ENCODE data around the gene SPHKAP. TPM values are rescaled to one million over a fixed set of nuclear protein-coding genes. Genes with fewer than 3 reads are reported as not detected.
"Not testable (repeated sequence)": the region's sequence is repeated elsewhere in the genome, so short reads cannot be mapped to it uniquely, and the experiment has no call there.

SPHKAP gene
- not detected for polyA plus RNA-seq (2012; ENCODE audit: insufficient read depth, insufficient read length, low read depth)

- Histone ChIP-seq H3K27me3 (no peaks in the 10 kb centered on the region), H3K4me1 (no peaks in the 10 kb centered on the region), H3K9me3 (no peaks in the 10 kb centered on the region), H3K36me3 (no peaks in the 10 kb centered on the region), H3K4me3 (ENCODE audit: low read depth, low read length) (no peak within 1 kb of the TSS)
- TF ChIP-seq CTCF (IDR thresholded peaks at IDR 0.05; ENCODE audit: low read depth, low read length), result no peak
- no peak for DNase-seq
Observed at GRCh38 chr2:228181098-228182019, at the start of gene SPHKAP. TSS of gene SPHKAP (minus strand) at chr2:228181687. CDS start at chr2:228181598, 89 bp downstream.

- TF ChIP-seq CTCF (IDR thresholded peaks at IDR 0.05; ENCODE audit: low read depth, low read length), result no peak
- Histone ChIP-seq H3K9me3 (no peaks in the 10 kb centered on the region), H3K36me3 (no peaks in the 10 kb centered on the region), H3K4me1 (no peaks in the 10 kb centered on the region), H3K27me3 (no peaks in the 10 kb centered on the region), H3K4me3 (ENCODE audit: low read depth, low read length) (no peak overlapping the region)
- no peak for DNase-seq
Observed at GRCh38 chr2:228227466-228227865, 46.0 kb upstream of the SPHKAP start.

GRCh38 chr2:228224410-228224809, 42.9 kb upstream of the SPHKAP start:
- no peak for DNase-seq
- no peak overlapping the region for H3K4me3 ChIP-seq (ENCODE audit: low read depth, low read length)
- no peaks in the 10 kb centered on the region for H3K9me3 ChIP-seq
- H3K36me3 ChIP-seq, result no peaks in the 10 kb centered on the region
- TF ChIP-seq CTCF (IDR thresholded peaks at IDR 0.05; ENCODE audit: low read depth, low read length), result no peak
- no peaks in the 10 kb centered on the region for H3K27me3 ChIP-seq
- no peaks in the 10 kb centered on the region for H3K4me1 ChIP-seq

- not testable (repeated sequence) for H3K4me1 ChIP-seq, DNase-seq
Observed at GRCh38 chr2:228218593-228218992, 37.1 kb upstream of the SPHKAP start.

GRCh38 chr2:228197504-228197903, 16.0 kb upstream of the SPHKAP start:
- Histone ChIP-seq H3K27me3 (no peaks in the 10 kb centered on the region), H3K36me3 (no peaks in the 10 kb centered on the region), H3K4me3 (ENCODE audit: low read depth, low read length) (no peak overlapping the region), H3K9me3 (no peaks in the 10 kb centered on the region; the same call in 1 of the 2 replicates), H3K4me1 (no peaks in the 10 kb centered on the region)
- no peak for DNase-seq
- no peak for TF ChIP-seq CTCF (IDR thresholded peaks at IDR 0.05; ENCODE audit: low read depth, low read length)

More at GRCh38 chr2:228218593-228218992, 37.1 kb upstream of the SPHKAP start:
- not testable (repeated sequence) for H3K36me3 ChIP-seq; H3K27me3 ChIP-seq; H3K4me3 ChIP-seq (ENCODE audit: low read depth, low read length); H3K9me3 ChIP-seq

- TF ChIP-seq CTCF (IDR thresholded peaks at IDR 0.05; ENCODE audit: low read depth, low read length), result no peak
- no peak overlapping the region for H3K4me3 ChIP-seq (ENCODE audit: low read depth, low read length)
- no peaks in the 10 kb centered on the region for H3K36me3 ChIP-seq
- H3K9me3 ChIP-seq, result no peaks in the 10 kb centered on the region
- no peaks in the 10 kb centered on the region for H3K4me1 ChIP-seq
- no peak for DNase-seq
- no peaks in the 10 kb centered on the region for H3K27me3 ChIP-seq
Observed at GRCh38 chr2:228180181-228181097, 1.0 kb downstream of the SPHKAP start.

Measured in BE2C (cell line).